Skeletal muscle satellite cell (primary cell): ENCODE measurements around the gene ZNF316.

Experiments
- H3K27me3 ChIP-seq: 2 replicates; pipeline ENCODE4 v1.7.0; 2013; ENCODE audit warnings: low read length; ENCODE audit not compliant: control insufficient read depth, insufficient read depth
- H3K36me3 ChIP-seq: 2 replicates; pipeline ENCODE4 v1.7.0; 2013; ENCODE audit warnings: mild to moderate bottlenecking, control low read depth, low read length; ENCODE audit not compliant: insufficient read depth
- H3K4me1 ChIP-seq: 2 replicates; pipeline ENCODE4 v1.7.0; 2013; ENCODE audit warnings: low read length; ENCODE audit not compliant: control insufficient read depth, insufficient read depth
- H3K4me2 ChIP-seq: 2 replicates; pipeline ENCODE4 v1.7.0; 2013; ENCODE audit warnings: mild to moderate bottlenecking, low read length
- H3K4me3 ChIP-seq: 2 replicates; pipeline ENCODE4 v1.7.0; 2013; ENCODE audit warnings: low read length
- H3K9ac ChIP-seq: 2 replicates; pipeline ENCODE4 v1.7.0; 2013; ENCODE audit warnings: mild to moderate bottlenecking, low read depth, low read length, moderate library complexity
- H3K9me3 ChIP-seq: replicated peaks from 2 replicates; pipeline ENCODE4 v1.7.0; 2013; ENCODE audit warnings: mild to moderate bottlenecking, control low read depth, low read length

Gene ZNF316

DNA sequence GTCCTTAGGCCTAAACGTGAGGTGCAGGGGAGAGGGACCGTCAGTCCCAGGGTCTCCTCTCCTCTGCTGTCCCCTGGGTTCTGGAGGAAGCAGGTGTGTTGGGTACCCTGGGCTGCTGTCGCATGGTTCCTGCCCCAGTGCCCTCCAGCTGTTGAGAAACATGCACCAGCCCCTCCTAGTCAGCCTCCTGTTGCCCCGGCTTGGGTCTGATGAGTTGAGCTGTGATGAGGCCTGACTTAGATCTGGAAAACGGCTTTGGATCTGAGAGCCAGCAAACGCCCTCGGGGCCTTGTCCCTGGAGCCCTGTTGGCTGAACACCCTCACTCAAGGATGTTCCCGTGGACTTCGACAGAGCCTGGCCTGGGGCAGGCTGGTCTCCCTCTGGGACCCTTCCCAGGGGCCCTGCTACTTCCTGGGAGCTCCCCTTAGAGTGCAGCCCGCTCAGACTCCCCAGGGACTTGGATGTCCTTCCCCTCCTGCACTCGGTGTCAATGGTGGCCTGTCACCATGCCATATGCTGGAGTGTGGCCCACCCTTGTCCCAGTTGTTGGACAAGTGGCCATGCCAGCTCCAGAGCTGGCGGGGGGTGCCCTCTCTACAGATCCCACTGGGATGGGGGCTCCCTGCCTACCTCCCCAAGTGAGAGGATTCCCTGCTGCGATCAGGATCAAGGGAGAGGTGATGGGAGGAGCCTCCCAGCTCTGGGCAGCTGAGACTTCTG, 12.3 kb downstream of the ZNF316 start:
- Histone ChIP-seq H3K4me2 (no peak overlapping the region), H3K4me3 (no peak overlapping the region), H3K9me3 (peaks cover 12% of the 10 kb centered on the region), H3K4me1 (no peaks in the 10 kb centered on the region), H3K36me3 (peaks cover 70% of the 10 kb centered on the region), H3K27me3 (no peaks in the 10 kb centered on the region), H3K9ac (no peak overlapping the region)

- no peak overlapping the region for H3K4me3 ChIP-seq
- peaks cover 70% of the 10 kb centered on the region for H3K36me3 ChIP-seq
- no peak overlapping the region for H3K9ac ChIP-seq
- no peaks in the 10 kb centered on the region for H3K4me1 ChIP-seq
- H3K4me2 ChIP-seq: no peak overlapping the region
- H3K9me3 ChIP-seq: peaks cover 12% of the 10 kb centered on the region
- H3K27me3 ChIP-seq: no peaks in the 10 kb centered on the region
Measured at GRCh38 chr7:6650086-6650485, 13.0 kb downstream of the ZNF316 start.

DNA sequence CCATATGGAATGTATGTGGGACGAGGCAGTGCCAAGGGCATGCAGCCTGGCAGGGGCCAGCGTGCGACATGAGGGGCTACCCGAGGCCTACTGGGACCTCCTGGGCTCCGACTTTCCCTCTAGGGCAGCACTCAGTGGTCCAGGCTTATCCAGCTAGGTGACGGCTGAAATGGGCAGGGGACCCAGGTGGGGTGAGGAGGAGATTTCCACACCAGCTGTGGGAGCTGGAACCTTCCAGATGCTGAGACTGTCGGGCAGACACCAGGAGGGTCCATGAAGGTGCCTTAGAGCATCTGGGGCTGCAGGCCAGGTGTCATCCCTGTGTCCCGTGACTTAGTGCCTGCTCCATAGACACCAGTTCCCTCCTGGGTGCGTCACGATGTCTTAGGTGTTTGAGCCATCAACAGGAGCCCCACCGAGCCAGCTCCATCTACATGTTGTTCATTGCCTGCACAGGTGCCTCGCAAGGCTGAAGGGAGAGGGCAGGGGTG, 13.4 kb downstream of the ZNF316 start:
- no peaks in the 10 kb centered on the region for H3K27me3 ChIP-seq
- no peak overlapping the region for H3K4me2 ChIP-seq
- H3K4me1 ChIP-seq: no peaks in the 10 kb centered on the region
- no peak overlapping the region for H3K9ac ChIP-seq
- no peak overlapping the region for H3K4me3 ChIP-seq
- peaks cover 74% of the 10 kb centered on the region for H3K36me3 ChIP-seq
- peaks cover 12% of the 10 kb centered on the region for H3K9me3 ChIP-seq

DNA sequence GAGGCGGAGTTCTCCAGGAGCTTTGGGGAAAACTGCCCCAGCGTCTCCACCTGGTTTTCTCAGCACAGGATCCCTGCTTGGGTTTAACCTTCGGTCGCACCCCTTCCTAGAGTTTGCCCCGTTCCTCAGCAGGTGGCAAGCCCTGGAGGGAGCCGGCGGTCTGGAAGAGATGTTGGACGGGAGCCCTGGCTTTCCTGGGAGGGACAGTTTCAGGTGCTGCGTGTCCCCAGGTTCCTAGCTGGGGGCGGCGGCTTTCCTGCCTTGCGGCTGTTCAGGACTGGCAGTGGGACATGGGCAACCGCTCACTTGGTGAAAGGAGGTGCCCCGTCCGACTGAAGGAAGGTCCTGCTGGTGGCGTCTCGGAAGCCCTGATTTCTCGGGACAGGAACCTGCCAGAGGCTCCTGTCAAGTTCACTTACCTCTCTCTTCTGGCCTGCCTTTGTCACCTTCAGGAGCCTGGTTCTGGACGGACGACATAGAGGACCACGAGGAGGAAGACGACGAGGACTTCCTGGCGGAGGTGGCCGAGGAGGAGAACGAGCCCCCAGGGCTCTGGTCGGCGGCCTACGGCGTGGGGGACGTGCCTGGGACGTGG, 14.8 kb downstream of the ZNF316 start:
- no peak overlapping the region for H3K9ac ChIP-seq
- no peak overlapping the region for H3K4me2 ChIP-seq
- H3K4me1 ChIP-seq: no peaks in the 10 kb centered on the region
- peaks cover 12% of the 10 kb centered on the region for H3K9me3 ChIP-seq
- peaks cover 68% of the 10 kb centered on the region for H3K36me3 ChIP-seq
- H3K4me3 ChIP-seq: no peak overlapping the region
- H3K27me3 ChIP-seq: no peaks in the 10 kb centered on the region

GRCh38 chr7:6652446-6653011, 15.4 kb downstream of the ZNF316 start:
- Histone ChIP-seq H3K36me3 (peaks cover 68% of the 10 kb centered on the region), H3K27me3 (no peaks in the 10 kb centered on the region), H3K4me2 (no peak overlapping the region), H3K4me3 (no peak overlapping the region), H3K9me3 (peaks cover 12% of the 10 kb centered on the region), H3K4me1 (no peaks in the 10 kb centered on the region), H3K9ac (no peak overlapping the region)

- Histone ChIP-seq H3K27me3 (no peaks in the 10 kb centered on the region), H3K4me3 (no peak overlapping the region), H3K9ac (no peak overlapping the region), H3K36me3 (peaks cover 66% of the 10 kb centered on the region), H3K4me2 (no peak overlapping the region), H3K9me3 (peaks cover 12% of the 10 kb centered on the region), H3K4me1 (no peaks in the 10 kb centered on the region)
Measured at GRCh38 chr7:6653071-6654003, 16.2 kb downstream of the ZNF316 start.

GRCh38 chr7:6654113-6654841, 17.2 kb downstream of the ZNF316 start:
- no peak overlapping the region for H3K4me2 ChIP-seq
- H3K9ac ChIP-seq: no peak overlapping the region
- H3K4me1 ChIP-seq: no peaks in the 10 kb centered on the region
- no peaks in the 10 kb centered on the region for H3K27me3 ChIP-seq
- H3K36me3 ChIP-seq: peaks cover 57% of the 10 kb centered on the region
- H3K4me3 ChIP-seq: no peak overlapping the region
- H3K9me3 ChIP-seq: peaks cover 12% of the 10 kb centered on the region

- Histone ChIP-seq H3K4me1 (no peaks in the 10 kb centered on the region), H3K36me3 (peaks cover 50% of the 10 kb centered on the region), H3K27me3 (no peaks in the 10 kb centered on the region), H3K9me3 (peaks cover 11% of the 10 kb centered on the region), H3K4me3 (no peak overlapping the region), H3K4me2 (no peak overlapping the region), H3K9ac (no peak overlapping the region)
Measured at GRCh38 chr7:6654842-6655610, 17.9 kb downstream of the ZNF316 start.

DNA sequence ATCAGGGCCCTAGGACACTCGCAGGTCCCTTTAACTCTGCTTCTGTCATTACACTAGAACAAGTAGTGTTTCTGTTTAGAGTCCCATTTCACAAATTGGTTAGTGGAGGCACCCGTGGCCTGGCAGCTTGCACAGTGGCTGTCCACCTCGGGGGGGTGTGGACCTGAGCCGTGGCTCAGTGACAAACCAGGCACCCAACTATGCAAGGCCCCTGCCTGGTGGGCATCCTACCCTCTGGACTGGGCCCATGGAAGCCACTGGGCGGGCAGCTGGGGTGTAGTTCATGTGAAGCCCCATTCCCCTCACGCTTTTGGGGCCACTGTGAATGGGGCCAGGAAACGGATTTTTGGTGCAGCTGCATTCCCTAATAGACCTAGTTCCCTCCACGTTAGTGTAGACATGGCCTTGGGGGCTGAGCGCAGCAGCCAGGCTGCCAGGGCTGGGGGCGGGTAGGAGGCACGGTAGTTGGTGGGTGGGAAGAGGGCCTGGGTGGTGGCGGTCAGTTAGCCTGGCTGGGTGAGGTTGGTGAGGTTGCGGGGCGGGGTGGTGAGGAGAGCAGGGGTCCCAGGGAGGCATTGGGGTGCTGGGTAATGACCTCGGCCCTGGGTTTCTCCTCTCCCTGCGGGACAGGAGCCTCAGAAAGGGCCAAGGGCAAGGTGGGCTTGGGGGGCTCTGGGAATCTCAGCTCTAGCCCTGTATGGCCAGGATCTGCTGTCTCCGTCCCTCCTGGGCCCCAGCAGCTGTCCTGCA, 18.7 kb downstream of the ZNF316 start:
- Histone ChIP-seq H3K4me1 (no peaks in the 10 kb centered on the region), H3K9ac (no peak overlapping the region), H3K9me3 (peaks cover 8% of the 10 kb centered on the region), H3K27me3 (no peaks in the 10 kb centered on the region), H3K4me2 (no peak overlapping the region), H3K36me3 (peaks cover 42% of the 10 kb centered on the region), H3K4me3 (no peak overlapping the region)

- Histone ChIP-seq H3K4me1 (no peaks in the 10 kb centered on the region), H3K4me3 (no peak overlapping the region), H3K4me2 (no peak overlapping the region), H3K27me3 (no peaks in the 10 kb centered on the region), H3K9me3 (peaks cover 8% of the 10 kb centered on the region), H3K36me3 (peaks cover 39% of the 10 kb centered on the region), H3K9ac (no peak overlapping the region)
Measured at GRCh38 chr7:6656413-6656812, 19.3 kb downstream of the ZNF316 start.
